KMS-11 (cell line): ENCODE data around the gene COL23A1.

Source experiments
- H2AFZ ChIP-seq: fragments of 200-600 bp; sonication (generic); 2 replicates; pipeline ENCODE4 v1.6.1; 2016; ENCODE audit warnings: antibody characterized with exemption, mixed run types, low read depth
- H3K27ac ChIP-seq: fragments of 200-600 bp; sonication (generic); 2 replicates; pipeline ENCODE4 v1.6.1; 2016; ENCODE audit warnings: mild to moderate bottlenecking, mixed run types
- H3K27me3 ChIP-seq: fragments of 200-600 bp; sonication (generic); 2 replicates; pipeline ENCODE4 v1.6.1; 2017; ENCODE audit warnings: mild to moderate bottlenecking, low read depth, mixed run types, moderate library complexity; ENCODE audit not compliant: insufficient read depth
- H3K36me3 ChIP-seq: fragments of 200-600 bp; sonication (generic); 2 replicates; pipeline ENCODE4 v1.6.1; 2017; ENCODE audit warnings: mild to moderate bottlenecking, mixed run types; ENCODE audit not compliant: insufficient read depth
- H3K4me1 ChIP-seq: fragments of 200-600 bp; sonication (generic); 2 replicates; pipeline ENCODE4 v1.6.1; 2016; ENCODE audit warnings: mild to moderate bottlenecking, low read depth, mixed run types; ENCODE audit not compliant: poor library complexity, severe bottlenecking
- H3K4me2 ChIP-seq: fragments of 200-600 bp; sonication (generic); 2 replicates; pipeline ENCODE4 v1.7.0; 2016; ENCODE audit warnings: mild to moderate bottlenecking, mixed run types
- H3K4me3 ChIP-seq: fragments of 200-600 bp; sonication (generic); IDR thresholded peaks from 2 replicates; pipeline ENCODE4 v1.6.1; 2017; ENCODE audit warnings: low read depth, low read length, mixed read lengths; ENCODE audit not compliant: insufficient read depth
- H3K79me2 ChIP-seq: fragments of 200-600 bp; sonication (generic); 2 replicates; pipeline ENCODE4 v1.6.1; 2016; ENCODE audit warnings: low read depth, mixed run types; ENCODE audit not compliant: insufficient read depth
- H3K9ac ChIP-seq: fragments of 200-600 bp; sonication (generic); 2 replicates; pipeline ENCODE4 v1.6.1; 2016; ENCODE audit warnings: mild to moderate bottlenecking, mixed run types
- H4K20me1 ChIP-seq: fragments of 200-600 bp; sonication (generic); 2 replicates; pipeline ENCODE4 v1.6.1; 2016; ENCODE audit warnings: mild to moderate bottlenecking, mixed run types; ENCODE audit not compliant: insufficient read depth
- CTCF ChIP-seq: fragments of 200-600 bp; sonication (generic); conservative IDR thresholded peaks from 2 replicates; pipeline ENCODE4 v1.6.1; 2017; ENCODE audit warnings: low read depth, mild to moderate bottlenecking, antibody characterized with exemption, low read length, moderate library complexity, mixed read lengths

Gene COL23A1

DNA sequence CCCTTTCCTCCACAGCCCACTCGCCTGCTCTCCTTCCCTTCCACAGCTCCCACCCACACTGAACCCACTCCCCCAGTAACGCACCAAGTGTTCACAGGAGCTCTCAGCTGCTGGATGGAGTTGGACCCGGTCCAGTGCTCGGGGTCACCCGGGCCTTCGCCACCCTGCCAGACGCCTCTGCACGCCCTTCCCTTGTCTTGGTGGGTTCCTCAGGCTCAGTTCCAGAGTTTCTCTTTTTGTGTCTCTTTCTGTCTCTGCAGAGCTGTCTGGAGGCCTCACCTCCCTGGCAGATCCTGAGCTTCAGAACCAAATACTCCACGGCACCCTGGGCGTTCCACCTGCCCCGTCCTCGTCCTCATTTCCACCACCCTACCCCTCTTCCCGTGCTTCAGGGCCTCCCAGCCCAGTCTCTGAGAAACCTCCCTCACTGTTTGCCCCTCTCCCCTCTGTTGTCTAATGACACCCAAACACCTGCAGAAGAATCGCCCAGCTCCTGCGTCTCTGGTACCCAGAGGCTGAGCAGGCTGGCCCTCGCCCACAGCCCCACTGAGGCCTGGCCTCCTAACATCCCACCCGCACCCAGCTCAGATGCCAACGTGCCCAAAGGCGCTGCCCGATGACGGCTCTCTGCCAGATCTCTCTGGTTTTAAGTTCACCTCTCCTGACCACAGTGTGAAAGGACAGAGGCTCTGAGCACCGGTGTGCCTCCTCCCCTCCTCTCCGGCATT lies 74.3 kb downstream of the COL23A1 start:
- Histone ChIP-seq H3K27me3 (no peaks in the 10 kb centered on the region; the same call in 1 of the 2 replicates), H4K20me1 (no peaks in the 10 kb centered on the region), H3K36me3 (no peaks in the 10 kb centered on the region), H2AFZ (no peak overlapping the region), H3K79me2 (no peaks in the 10 kb centered on the region), H3K9ac (no peak overlapping the region), H3K27ac (no peak overlapping the region), H3K4me1 (no peaks in the 10 kb centered on the region), H3K4me3 (no peak overlapping the region), H3K4me2 (no peak overlapping the region)
- no peak for TF ChIP-seq CTCF

DNA sequence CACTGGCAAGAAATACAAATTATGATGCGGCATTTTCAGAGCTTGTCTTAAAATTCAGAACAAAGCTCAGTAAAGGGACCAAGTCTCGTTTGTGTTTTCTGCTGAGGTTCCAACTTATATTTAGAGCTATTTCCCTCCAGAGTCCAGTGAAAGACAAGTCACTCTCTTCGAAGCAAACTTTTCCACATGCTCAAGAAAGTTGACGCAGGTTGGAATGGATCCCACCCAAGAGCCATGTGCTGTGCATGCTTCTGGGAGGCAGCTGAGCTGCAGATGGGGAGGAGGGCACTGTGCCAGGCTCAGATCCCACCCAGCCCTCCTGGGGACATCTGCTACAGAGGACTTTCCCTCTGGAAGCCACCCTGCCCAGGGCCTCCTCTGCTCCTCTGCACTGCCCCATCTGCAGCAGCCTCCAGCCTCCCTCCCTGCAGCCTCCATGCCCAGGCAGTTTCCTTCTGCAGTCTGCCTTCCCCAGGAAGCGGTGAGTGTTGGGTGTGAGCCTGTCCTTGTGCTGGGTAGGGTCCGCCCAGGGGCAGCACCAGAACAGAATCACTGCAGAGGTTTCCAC lies 75.3 kb downstream of the COL23A1 start:
- H3K36me3 ChIP-seq, result no peaks in the 10 kb centered on the region
- H3K4me3 ChIP-seq, result no peak overlapping the region
- no peaks in the 10 kb centered on the region for H3K79me2 ChIP-seq
- no peak overlapping the region for H3K4me2 ChIP-seq
- H3K4me1 ChIP-seq, result no peaks in the 10 kb centered on the region
- no peaks in the 10 kb centered on the region; the same call in 1 of the 2 replicates for H3K27me3 ChIP-seq
- TF ChIP-seq CTCF, result no peak
- H3K27ac ChIP-seq, result no peak overlapping the region
- no peak overlapping the region for H2AFZ ChIP-seq
- H4K20me1 ChIP-seq, result no peaks in the 10 kb centered on the region
- no peak overlapping the region for H3K9ac ChIP-seq

DNA sequence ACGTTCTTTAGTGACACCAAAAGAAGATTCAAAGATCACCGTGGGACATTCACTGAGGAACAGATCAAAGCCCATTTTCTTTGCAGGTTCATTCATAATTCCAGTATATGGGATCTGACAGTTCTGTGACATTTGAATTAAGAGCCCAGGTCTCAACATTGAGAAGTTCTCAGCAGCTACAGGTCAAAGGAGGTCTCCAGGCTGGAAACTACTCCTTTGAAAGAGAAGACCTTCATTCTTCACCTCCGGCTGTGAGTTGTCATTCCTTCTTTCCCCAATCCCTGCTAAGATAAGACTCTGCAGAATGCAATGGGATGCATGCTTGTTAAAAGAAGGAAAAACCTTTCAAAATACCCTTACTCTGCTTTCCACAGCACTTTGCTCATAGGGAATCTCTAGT lies 79.0 kb downstream of the COL23A1 start:
- Histone ChIP-seq H2AFZ (no peak overlapping the region), H4K20me1 (no peaks in the 10 kb centered on the region), H3K79me2 (no peaks in the 10 kb centered on the region), H3K36me3 (no peaks in the 10 kb centered on the region), H3K27me3 (no peaks in the 10 kb centered on the region; the same call in 1 of the 2 replicates), H3K4me1 (no peaks in the 10 kb centered on the region), H3K4me2 (no peak overlapping the region), H3K4me3 (no peak overlapping the region), H3K9ac (no peak overlapping the region), H3K27ac (no peak overlapping the region)
- TF ChIP-seq CTCF, result no peak

DNA sequence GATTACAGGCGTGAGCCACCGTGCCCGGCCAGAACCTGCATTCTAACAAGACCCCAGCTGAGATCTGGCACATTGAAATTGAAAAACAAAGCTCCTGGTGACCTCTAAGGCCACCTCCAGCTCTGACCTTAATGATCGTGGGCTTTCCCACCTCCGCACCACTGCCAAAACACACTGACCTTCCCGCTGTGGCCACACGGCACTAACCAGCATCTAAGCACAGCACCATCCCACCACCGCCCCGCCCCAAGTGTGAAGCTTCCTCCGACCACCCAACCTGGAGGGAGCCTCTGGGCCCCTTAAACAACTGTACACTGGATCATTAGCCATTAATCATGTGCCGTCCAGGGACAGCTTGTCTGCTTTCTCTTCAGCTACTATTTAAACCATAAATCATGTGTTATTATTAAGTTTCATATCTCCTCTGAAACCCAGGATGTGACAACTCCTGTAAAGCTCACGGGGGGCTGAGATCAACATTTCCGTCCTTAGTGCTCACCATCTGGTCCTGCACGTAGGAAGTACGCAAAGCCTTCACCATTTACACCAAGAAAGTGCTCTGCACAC lies 80.6 kb downstream of the COL23A1 start:
- Histone ChIP-seq H2AFZ (no peak overlapping the region), H3K4me3 (no peak overlapping the region), H3K4me1 (no peaks in the 10 kb centered on the region), H4K20me1 (no peaks in the 10 kb centered on the region), H3K4me2 (no peak overlapping the region), H3K27ac (no peak overlapping the region), H3K79me2 (no peaks in the 10 kb centered on the region), H3K27me3 (no peaks in the 10 kb centered on the region; the same call in 1 of the 2 replicates), H3K36me3 (no peaks in the 10 kb centered on the region), H3K9ac (no peak overlapping the region)
- no peak for TF ChIP-seq CTCF
